Spleen (tissue), 11 donors: Measurements from ENCODE around the gene SLC1A7. TPM values are rescaled to one million over a fixed set of nuclear protein-coding genes. Genes with fewer than 3 reads are reported as not detected.

Source experiments
- DNase-seq: peaks from one replicate; pipeline ENCODE4 v3.0.0-alpha.2; 2020
- H3K27ac ChIP-seq, 8 donors: fragments of 200-600 bp; sonication (generic) in 7 of 8; 1 replicate in 4 of 8; 2 replicates in 4 of 8; pipeline versions ENCODE4 v1.5.0 to v1.8.0; 2016 to 2021; ENCODE audit warnings: inconsistent platforms in 4 of 8, mild to moderate bottlenecking in 4 of 8, moderate library complexity in 1 of 8
- H3K27me3 ChIP-seq, 7 donors: fragments of 200-600 bp; sonication (generic) in 6 of 7; replicated peaks in 1 of 7; 1 replicate in 4 of 7; 2 replicates in 3 of 7; pipeline versions ENCODE4 v1.5.0 to v1.8.0; 2016 to 2021; ENCODE audit warnings: inconsistent platforms in 3 of 7, mild to moderate bottlenecking in 1 of 7
- H3K36me3 ChIP-seq, 6 donors: fragments of 200-600 bp; sonication (generic) in 5 of 6; 1 replicate in 4 of 6; 2 replicates in 2 of 6; pipeline versions ENCODE4 v1.5.0 to v1.8.0; 2016 to 2021; ENCODE audit warnings: inconsistent platforms in 2 of 6
- H3K4me1 ChIP-seq, 6 donors: fragments of 200-600 bp; sonication (generic) in 5 of 6; 1 replicate in 3 of 6; 2 replicates in 3 of 6; pipeline versions ENCODE4 v1.5.0 to v1.8.0; 2016 to 2021; ENCODE audit warnings: inconsistent platforms in 3 of 6
- H3K4me3 ChIP-seq, 8 donors: fragments of 200-600 bp; sonication (generic) in 7 of 8; 1 replicate in 4 of 8; 2 replicates in 4 of 8; pipeline versions ENCODE4 v1.5.0 to v1.8.0; 2016 to 2021; ENCODE audit warnings: inconsistent platforms in 4 of 8, mild to moderate bottlenecking in 4 of 8, moderate library complexity in 2 of 8
- H3K9me3 ChIP-seq, 8 donors: fragments of 200-600 bp; sonication (generic) in 7 of 8; 1 replicate in 4 of 8; 2 replicates in 4 of 8; pipeline versions ENCODE4 v1.5.0 to v1.8.0; 2016 to 2021; ENCODE audit warnings: inconsistent platforms in 4 of 8
- CTCF ChIP-seq, 11 experiments: fragments of 200-600 bp in 7 of 11; fragments of 450-650 bp in 4 of 11; sonication (generic) in 4 of 11; IDR thresholded peaks in 8 of 11; conservative IDR thresholded peaks in 3 of 11; 1 replicate in 7 of 11; 2 replicates in 4 of 11; pipeline versions ENCODE4 v1.4.0 to v1.8.0; 2016 to 2021; ENCODE audit warnings: antibody characterized with exemption in 11 of 11, inconsistent platforms in 4 of 11, mild to moderate bottlenecking in 1 of 11
- POLR2A ChIP-seq, 3 donors: fragments of 450-650 bp; IDR thresholded peaks; one replicate each; pipeline ENCODE4 v1.5.1; 2017; ENCODE audit warnings: antibody characterized with exemption in 3 of 3, mild to moderate bottlenecking in 1 of 3
- POLR2AphosphoS5 ChIP-seq, 3 donors: sonication (generic); formaldehyde crosslinking; IDR thresholded peaks; one replicate each; pipeline ENCODE4 v1.5.1; 2017; ENCODE audit warnings: antibody characterized with exemption in 3 of 3
- WGBS, 5 donors: extraction: QIAGEN DNeasy Blood & Tissue Kit in 3 of 5; methylation state at CpG; one replicate each; pipeline versions ENCODE4 v1.1.5 to v1.1.7; 2013 to 2018; 5-methylcytosine and 5-hydroxymethylcytosine counted together
- intact Hi-C: fragments of 100-400 bp; cut with DNase I; formaldehyde crosslinking; loops from one replicate; pipeline ENCODE4 v1.15.0; 2023; ENCODE audit warnings: low total_unique reads
- polyA plus RNA-seq, 3 donors: library from polyadenylated mRNA; stranded (reverse); fragments of 200-250 nt; gene quantifications; one replicate each; pipeline ENCODE4 v1.2.1, GENCODE V29; 2013
- total RNA-seq, 7 donors: library from RNA; depleted of rRNA in 3 of 7; stranded (reverse); fragments of >200 nt in 3 of 7; fragmentation: NEBNext Ultra II Directional in 4 of 7; extraction: Animal tissue kit (Norgen Biotek cat#: 25700) in 4 of 7; gene quantifications; one replicate each; pipeline versions ENCODE4 v1.1.0 to v1.2.1, GENCODE V29; 2016 to 2021
- donor health status: healthy with polysubstance abuse.
- donor health status: DM: no; HTN: no; CAD: no; lungs with moderate emphysema.
- donor health status: DM: no; HTN: no; CAD: no.
- donor health status: Bipolar disorder and iron deficiency.
- donor health status: healthy.
- donor health status: DM: no; HTN: no; CAD: no.
- donor health status: DM: yes; HTN: yes; CAD: no.

Gene SLC1A7
- total and polyA plus RNA-seq, 10 donors, result 0.02 to 0.19 (median 0.08) TPM; not detected in 6

DNA sequence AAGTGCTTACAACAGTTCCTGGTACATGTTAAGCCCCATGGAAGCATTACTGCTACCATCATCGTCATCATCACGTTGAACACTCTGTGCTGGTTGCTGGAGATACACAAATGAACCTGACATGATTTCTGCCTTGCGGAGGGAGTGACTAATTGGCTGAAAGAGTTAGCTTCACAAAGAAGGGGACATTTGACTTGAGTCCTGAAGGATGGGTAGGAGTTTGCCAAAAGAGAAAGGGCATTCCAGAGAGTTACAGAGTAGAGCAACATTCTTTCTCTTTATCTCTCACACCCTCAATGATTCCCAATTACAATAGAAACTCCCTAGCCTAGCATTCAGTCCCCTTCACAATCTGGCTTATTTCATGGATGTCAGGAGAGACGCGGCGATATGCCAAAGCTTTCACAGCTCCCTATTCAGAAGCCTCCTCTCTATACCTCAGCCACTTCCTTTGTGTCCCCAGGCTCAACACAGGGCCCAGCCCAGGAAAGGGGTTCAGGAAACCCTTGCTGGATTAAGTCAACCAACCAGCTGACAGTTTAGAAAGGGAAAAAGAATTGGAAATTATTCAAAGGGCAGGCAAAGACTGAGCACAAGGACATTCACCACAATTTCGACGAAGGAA lies 38.0 kb downstream of the SLC1A7 start:
- DNase-seq, result no peak
- Histone ChIP-seq H3K27ac (no peak overlapping the region), H3K4me1 (no peaks in the 10 kb centered on the region), H3K27me3 (peaks cover 0 to 23% (median 0%) of the 10 kb centered on the region in 7 donors), H3K4me3 (no peak overlapping the region), H3K36me3 (no peaks in the 10 kb centered on the region), H3K9me3 (peaks cover 0 to 6% (median 0%) of the 10 kb centered on the region in 8 donors)
- TF ChIP-seq CTCF (IDR thresholded peaks at IDR 0.05 in 8 of 11, conservative IDR thresholded peaks at IDR 0.05 in 3 of 11), result no peak
- no peak for TF ChIP-seq POLR2AphosphoS5 (IDR thresholded peaks at IDR 0.05)
- TF ChIP-seq POLR2A (IDR thresholded peaks at IDR 0.05), result no peak
- WGBS, 5 donors, result 61 to 72% (median 63%) methylated on average over 8 of the region's 8 CpGs
- intact Hi-C loops, result no loop called here

DNA sequence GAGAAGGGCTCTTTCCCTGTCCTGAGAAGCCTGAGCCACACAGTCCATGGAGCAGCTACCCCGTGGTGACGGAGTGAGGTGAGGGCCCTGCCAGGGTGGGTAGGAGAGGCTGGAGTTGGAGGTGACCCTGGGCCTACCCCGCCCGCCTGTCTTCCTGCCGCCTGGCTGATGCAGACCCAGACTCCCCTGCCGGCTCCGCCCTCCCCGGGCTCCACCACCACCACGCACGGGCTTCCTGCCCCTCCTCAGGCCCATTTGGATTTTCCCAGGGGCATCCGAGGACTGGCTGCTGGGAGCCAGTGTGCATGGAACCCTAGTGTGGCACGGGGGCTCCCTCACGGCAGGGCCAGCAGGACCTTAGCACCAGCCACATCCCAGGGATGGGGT lies 47.9 kb downstream of the SLC1A7 start:
- peaks cover 0 to 2% (median 0%) of the 10 kb centered on the region in 8 donors for H3K9me3 ChIP-seq
- intact Hi-C loops, result no loop called here
- peaks cover 0 to 17% (median 0%) of the 10 kb centered on the region in 7 donors for H3K27me3 ChIP-seq
- H3K4me1 ChIP-seq, result no peaks in the 10 kb centered on the region
- TF ChIP-seq CTCF (IDR thresholded peaks at IDR 0.05 in 8 of 11, conservative IDR thresholded peaks at IDR 0.05 in 3 of 11) (no peak), POLR2A (IDR thresholded peaks at IDR 0.05) (no peak)
- 64 to 82% (median 72%) methylated on average over 11 to 13 of the region's 13 CpGs for WGBS, 5 donors
- H3K36me3 ChIP-seq, result no peaks in the 10 kb centered on the region
- H3K4me3 ChIP-seq, result no peak overlapping the region
- DNase-seq, result no peak
- H3K27ac ChIP-seq, result no peak overlapping the region

DNA sequence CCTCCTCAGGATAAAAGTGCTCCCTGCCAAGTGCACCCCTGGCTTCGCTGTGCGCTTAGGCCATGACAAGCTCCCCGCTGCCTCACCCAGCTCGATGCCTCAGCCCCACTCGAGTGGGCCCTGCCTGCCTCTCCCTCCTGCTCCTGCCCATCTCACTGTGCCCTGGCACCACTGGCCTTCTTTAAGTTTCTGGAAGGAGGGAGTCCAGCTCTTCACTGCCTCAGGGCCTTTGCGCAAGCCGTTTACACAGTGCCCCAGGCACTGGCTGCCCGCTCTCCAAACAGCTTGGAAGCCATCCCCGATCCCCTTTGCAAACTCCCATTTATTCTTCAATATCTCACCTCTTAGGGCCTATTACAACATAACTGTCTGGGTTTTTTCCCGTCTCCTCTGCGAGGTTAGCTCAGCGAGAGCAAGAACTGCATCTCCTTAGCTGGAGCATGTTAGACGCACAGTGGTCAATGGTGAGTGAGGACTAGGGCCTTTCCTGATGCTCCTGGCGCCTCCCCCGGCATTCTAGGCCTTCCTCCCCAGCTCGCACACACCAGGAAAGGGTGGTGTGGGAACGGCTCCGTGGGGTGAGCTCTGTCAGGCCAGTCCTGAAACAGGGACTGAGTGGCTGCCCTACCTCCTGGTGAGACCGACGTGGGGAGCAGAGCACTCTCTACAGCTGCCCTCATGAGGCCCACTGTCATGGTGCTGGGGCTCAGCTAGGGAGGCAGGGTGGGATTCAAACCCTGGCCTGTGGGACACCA lies 48.5 kb downstream of the SLC1A7 start:
- intact Hi-C loops, result no loop called here
- H3K4me1 ChIP-seq, result no peaks in the 10 kb centered on the region
- DNase-seq, result no peak
- WGBS, 5 donors, result 87 to 92% (median 88%) methylated on average over 20 of the region's 20 CpGs
- TF ChIP-seq POLR2A (IDR thresholded peaks at IDR 0.05), result no peak
- TF ChIP-seq CTCF (IDR thresholded peaks at IDR 0.05 in 8 of 11, conservative IDR thresholded peaks at IDR 0.05 in 3 of 11), result no peak
- no peak for TF ChIP-seq POLR2AphosphoS5 (IDR thresholded peaks at IDR 0.05)
- H3K27me3 ChIP-seq, result peaks cover 0 to 17% (median 0%) of the 10 kb centered on the region in 7 donors
- H3K27ac ChIP-seq, result no peak overlapping the region
- no peaks in the 10 kb centered on the region for H3K36me3 ChIP-seq
- no peak overlapping the region for H3K4me3 ChIP-seq
- H3K9me3 ChIP-seq, result no peaks in the 10 kb centered on the region

GRCh38 chr1:53093451-53093754 lies 49.0 kb downstream of the SLC1A7 start:
- intact Hi-C loops, result no loop called here
- TF ChIP-seq POLR2A (IDR thresholded peaks at IDR 0.05) (no peak), POLR2AphosphoS5 (IDR thresholded peaks at IDR 0.05) (no peak), CTCF (IDR thresholded peaks at IDR 0.05 in 8 of 11, conservative IDR thresholded peaks at IDR 0.05 in 3 of 11) (no peak)
- Histone ChIP-seq H3K27me3 (peaks cover 0 to 17% (median 0%) of the 10 kb centered on the region in 7 donors), H3K9me3 (no peaks in the 10 kb centered on the region), H3K4me1 (no peaks in the 10 kb centered on the region), H3K4me3 (no peak overlapping the region), H3K36me3 (no peaks in the 10 kb centered on the region), H3K27ac (no peak overlapping the region)
- 90 to 96% (median 93%) methylated on average over 8 of the region's 8 CpGs for WGBS, 5 donors
- DNase-seq, result no peak
